ENCODE results near the gene CPNE8. TPM values are rescaled to one million over a fixed set of nuclear protein-coding genes. Genes with fewer than 3 reads are reported as not detected.

CPNE8 gene
- total RNA-seq, 2 donors from 2014 or later: 7.6 to 9.6 TPM

DNA sequence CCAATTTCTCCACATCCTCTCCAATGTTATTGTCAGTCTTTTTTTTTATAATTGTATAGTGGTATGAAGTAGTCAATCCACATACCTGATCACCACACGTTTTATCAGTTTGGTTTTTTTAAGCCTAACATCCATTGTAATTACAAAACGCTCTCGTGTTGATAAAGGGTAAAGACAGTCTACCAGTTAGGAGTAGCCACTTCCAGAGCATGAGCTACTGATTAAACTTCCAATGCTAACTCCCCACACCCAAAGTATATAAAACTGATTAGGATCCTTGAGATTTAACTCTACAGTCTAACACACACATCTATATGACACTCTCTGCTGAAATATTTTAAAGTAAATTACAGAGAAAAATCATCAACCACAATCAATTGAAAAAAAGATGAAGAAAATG, 20.7 kb downstream of the CPNE8 start:
- no peaks in the 10 kb centered on the region for H3K4me1 ChIP-seq
- H3K27me3 ChIP-seq: no peaks in the 10 kb centered on the region
- TF ChIP-seq POLR2A (IDR thresholded peaks at IDR 0.05): no peak
- TF ChIP-seq, protein P1, sequence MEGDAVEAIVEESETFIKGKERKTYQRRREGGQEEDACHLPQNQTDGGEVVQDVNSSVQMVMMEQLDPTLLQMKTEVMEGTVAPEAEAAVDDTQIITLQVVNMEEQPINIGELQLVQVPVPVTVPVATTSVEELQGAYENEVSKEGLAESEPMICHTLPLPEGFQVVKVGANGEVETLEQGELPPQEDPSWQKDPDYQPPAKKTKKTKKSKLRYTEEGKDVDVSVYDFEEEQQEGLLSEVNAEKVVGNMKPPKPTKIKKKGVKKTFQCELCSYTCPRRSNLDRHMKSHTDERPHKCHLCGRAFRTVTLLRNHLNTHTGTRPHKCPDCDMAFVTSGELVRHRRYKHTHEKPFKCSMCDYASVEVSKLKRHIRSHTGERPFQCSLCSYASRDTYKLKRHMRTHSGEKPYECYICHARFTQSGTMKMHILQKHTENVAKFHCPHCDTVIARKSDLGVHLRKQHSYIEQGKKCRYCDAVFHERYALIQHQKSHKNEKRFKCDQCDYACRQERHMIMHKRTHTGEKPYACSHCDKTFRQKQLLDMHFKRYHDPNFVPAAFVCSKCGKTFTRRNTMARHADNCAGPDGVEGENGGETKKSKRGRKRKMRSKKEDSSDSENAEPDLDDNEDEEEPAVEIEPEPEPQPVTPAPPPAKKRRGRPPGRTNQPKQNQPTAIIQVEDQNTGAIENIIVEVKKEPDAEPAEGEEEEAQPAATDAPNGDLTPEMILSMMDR (IDR thresholded peaks at IDR 0.05): no peak
- WGBS, 2 donors: 25 to 31% methylated on average over 3 of the region's 3 CpGs
- H3K4me3 ChIP-seq: no peak overlapping the region
- H3K27ac ChIP-seq: no peak overlapping the region
- H3K9me3 ChIP-seq: no peaks in the 10 kb centered on the region
- intact Hi-C loops (cut with DNase I): no loop called here
- ATAC-seq (no peak), DNase-seq (no peak)
- no peaks in the 10 kb centered on the region for H3K36me3 ChIP-seq (replicated peaks in 1 of 2; ENCODE audit: insufficient read depth in 1 of 2, low read depth in 2 of 2)

DNA sequence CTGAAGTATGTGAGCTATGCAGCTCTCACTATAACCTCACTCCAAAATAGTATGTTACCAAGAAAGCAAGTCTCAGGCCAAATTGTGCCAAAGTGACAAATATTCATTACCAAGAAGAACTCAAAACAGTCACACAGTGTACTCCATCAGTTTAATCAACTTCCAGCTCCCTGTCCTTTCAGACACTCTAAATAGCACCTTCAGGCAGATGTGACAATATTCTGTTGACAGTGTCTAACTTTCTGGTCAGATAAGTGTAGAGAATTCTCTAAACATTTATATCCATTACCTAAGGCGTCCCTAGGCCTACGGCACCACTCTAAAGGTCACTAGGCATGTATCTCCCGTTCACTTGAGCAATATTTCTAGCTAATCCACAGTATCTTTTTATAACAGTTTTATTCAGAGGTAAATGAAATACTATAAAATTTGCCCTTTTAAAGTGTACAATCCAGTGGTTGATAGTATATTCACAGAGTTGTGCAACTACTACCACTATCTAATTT, 21.7 kb downstream of the CPNE8 start:
- TF ChIP-seq, protein P1 (IDR thresholded peaks at IDR 0.05): no peak
- ATAC-seq: no peak
- no peaks in the 10 kb centered on the region for H3K9me3 ChIP-seq

DNA sequence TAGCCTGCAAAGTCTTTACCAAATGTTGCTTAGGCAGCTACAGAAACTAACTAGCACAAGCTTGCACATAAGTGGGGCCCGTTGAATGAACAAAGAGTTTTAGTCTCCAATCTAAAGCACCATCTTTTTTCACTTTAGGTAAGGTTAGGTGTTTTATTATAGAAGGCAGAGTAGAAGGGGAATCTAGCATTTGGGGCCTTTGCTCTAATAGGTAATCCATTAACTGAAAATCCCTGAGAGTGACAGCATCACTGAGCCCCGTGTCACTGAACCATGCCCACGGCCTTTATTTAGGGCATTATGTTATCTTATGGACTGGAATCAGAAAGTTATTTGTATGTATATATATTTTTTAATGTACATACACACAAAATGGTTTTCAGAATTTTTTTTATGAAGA, 25.1 kb downstream of the CPNE8 start:
- Histone ChIP-seq H3K36me3 (replicated peaks in 1 of 2; ENCODE audit: insufficient read depth in 1 of 2, low read depth in 2 of 2) (no peaks in the 10 kb centered on the region), H3K27me3 (no peaks in the 10 kb centered on the region), H3K4me1 (no peaks in the 10 kb centered on the region), H3K4me3 (no peak overlapping the region), H3K27ac (no peak overlapping the region), H3K9me3 (no peaks in the 10 kb centered on the region)
- TF ChIP-seq, protein P1 (IDR thresholded peaks at IDR 0.05): no peak
- TF ChIP-seq POLR2A (IDR thresholded peaks at IDR 0.05): no peak
- DNase-seq: no peak
- intact Hi-C loops (cut with DNase I): no loop called here
- 40 to 48% methylated on average over 3 of the region's 3 CpGs for WGBS, 2 donors
- ATAC-seq: no peak

More for the DNA sequence above, 21.7 kb downstream of the CPNE8 start:
- Histone ChIP-seq H3K27me3 (no peaks in the 10 kb centered on the region), H3K4me1 (no peaks in the 10 kb centered on the region), H3K36me3 (replicated peaks in 1 of 2; ENCODE audit: insufficient read depth in 1 of 2, low read depth in 2 of 2) (no peaks in the 10 kb centered on the region), H3K4me3 (no peak overlapping the region), H3K27ac (no peak overlapping the region)
- no peak for DNase-seq
- intact Hi-C loops (cut with DNase I): no loop called here
- 80 to 81% methylated on average over 3 of the region's 3 CpGs for WGBS, 2 donors

DNA sequence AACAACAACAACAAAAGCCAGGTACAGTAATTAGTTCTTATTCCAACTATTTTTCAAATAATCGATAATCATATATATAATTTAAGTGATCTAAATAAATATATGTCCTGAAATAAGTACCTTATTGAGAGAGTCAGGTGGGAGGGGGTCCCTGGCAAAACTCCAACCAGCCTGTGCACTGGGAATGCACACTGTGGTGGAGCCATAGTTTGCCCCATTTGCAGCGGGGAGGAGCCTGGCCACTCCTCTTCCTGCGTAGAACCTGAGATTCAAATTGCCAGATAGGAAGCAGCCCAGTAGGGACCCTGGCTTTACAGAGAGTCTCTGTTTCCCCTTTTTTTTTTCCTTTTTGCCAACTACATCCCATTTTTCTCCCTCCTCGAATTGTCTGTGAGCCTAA, 26.4 kb downstream of the CPNE8 start:
- Histone ChIP-seq H3K4me3 (no peak overlapping the region), H3K27ac (no peak overlapping the region), H3K36me3 (replicated peaks in 1 of 2; ENCODE audit: insufficient read depth in 1 of 2, low read depth in 2 of 2) (no peaks in the 10 kb centered on the region), H3K27me3 (no peaks in the 10 kb centered on the region), H3K4me1 (no peaks in the 10 kb centered on the region), H3K9me3 (no peaks in the 10 kb centered on the region)
- intact Hi-C loops (cut with DNase I): no loop called here
- TF ChIP-seq, protein P1 (IDR thresholded peaks at IDR 0.05): no peak
- no peak for TF ChIP-seq POLR2A (IDR thresholded peaks at IDR 0.05)
- DNase-seq (no peak), ATAC-seq (no peak)
- WGBS, 2 donors: 79 to 91% methylated on average over 4 of the region's 4 CpGs

DNA sequence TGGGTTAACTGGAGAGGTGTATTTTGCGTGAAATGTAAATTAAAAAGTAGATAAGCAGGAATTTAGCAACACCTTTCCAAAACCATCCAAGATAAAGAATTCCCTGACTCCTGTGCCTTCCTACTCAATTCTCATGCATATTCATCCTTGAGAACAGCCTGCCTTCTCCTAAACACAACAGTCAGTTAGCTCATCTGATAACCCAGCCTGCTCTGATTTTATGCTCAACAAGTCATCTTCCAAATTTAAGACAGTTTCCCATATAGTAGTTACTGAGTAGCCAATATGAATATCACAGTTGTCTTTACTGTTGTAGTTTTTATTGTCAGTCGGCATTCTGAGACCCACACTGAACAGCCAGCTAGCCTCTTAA, 27.1 kb downstream of the CPNE8 start:
- Histone ChIP-seq H3K36me3 (replicated peaks in 1 of 2; ENCODE audit: insufficient read depth in 1 of 2, low read depth in 2 of 2) (no peaks in the 10 kb centered on the region), H3K4me1 (no peaks in the 10 kb centered on the region), H3K9me3 (no peaks in the 10 kb centered on the region), H3K27ac (no peak overlapping the region), H3K4me3 (no peak overlapping the region), H3K27me3 (no peaks in the 10 kb centered on the region)
- TF ChIP-seq, protein P1 (IDR thresholded peaks at IDR 0.05): no peak
- no peak for TF ChIP-seq POLR2A (IDR thresholded peaks at IDR 0.05)
- DNase-seq: no peak
- intact Hi-C loops (cut with DNase I): no loop called here
- no peak for ATAC-seq
- 60 to 61% methylated on average over 2 of the region's 2 CpGs for WGBS, 2 donors

All from body of pancreas (tissue), 4 donors.